Hypothalamus (tissue), 51 donors: ENCODE data around the gene PDK4.
"Not testable (repeated sequence)": the region's sequence is repeated elsewhere in the genome, so short reads cannot be mapped to it uniquely, and the experiment has no call there.

Experiments
- DNase-seq, 51 donors: peaks; one replicate each; lab custom pipeline; 2025; lab: John Stamatoyannopoulos, UW

Gene PDK4

GRCh38 chr7:95579318-95579717 lies 17.0 kb downstream of the PDK4 start:
- no peak for DNase-seq

- no peak for DNase-seq
These were observed 17.9 kb downstream of the PDK4 start for GRCh38 chr7:95578299-95578855.

- DNase-seq, result no peak
These were observed 19.2 kb downstream of the PDK4 start for GRCh38 chr7:95577137-95577536.

GRCh38 chr7:95569720-95570119 lies 26.6 kb downstream of the PDK4 start:
- DNase-seq, result no peak

- DNase-seq, result no peak
These were observed 35.6 kb downstream of the PDK4 start for GRCh38 chr7:95560674-95561073.

- DNase-seq, result no peak
These were observed 37.5 kb downstream of the PDK4 start for GRCh38 chr7:95558864-95559263.

- no peak for DNase-seq
These were observed 39.5 kb downstream of the PDK4 start for GRCh38 chr7:95556777-95557176.

- no peak for DNase-seq
These were observed 42.4 kb downstream of the PDK4 start for GRCh38 chr7:95553939-95554338.

- not testable (repeated sequence) for DNase-seq
These were observed 44.0 kb downstream of the PDK4 start for GRCh38 chr7:95552010-95552926.

- peak in 1 of 51 donors; percentile 61 for DNase-seq
These were observed 45.8 kb downstream of the PDK4 start for GRCh38 chr7:95550546-95550945.

- DNase-seq, result peak in 46 of 51 donors; percentile 17 to 95 (median 60)
These were observed 46.3 kb downstream of the PDK4 start for GRCh38 chr7:95549818-95550529.

GRCh38 chr7:95547361-95548348 lies 48.7 kb downstream of the PDK4 start:
- DNase-seq, result peak in 1 of 51 donors; percentile 45

- peak in 2 of 51 donors; percentile 26 to 60 for DNase-seq
These were observed 49.7 kb downstream of the PDK4 start for GRCh38 chr7:95546647-95547046.

GRCh38 chr7:95545673-95546072 lies 50.6 kb downstream of the PDK4 start:
- DNase-seq, result peak in 2 of 51 donors; percentile 26 to 67

- DNase-seq, result peak in 26 of 51 donors; percentile 1 to 87 (median 30)
These were observed 51.2 kb downstream of the PDK4 start for GRCh38 chr7:95545007-95545615.

GRCh38 chr7:95544171-95544570 lies 52.1 kb downstream of the PDK4 start:
- no peak for DNase-seq

- no peak for DNase-seq
These were observed 53.0 kb downstream of the PDK4 start for GRCh38 chr7:95543312-95543711.

GRCh38 chr7:95540366-95540765 lies 56.0 kb downstream of the PDK4 start:
- DNase-seq, result no peak

- DNase-seq, result no peak
These were observed 56.9 kb downstream of the PDK4 start for GRCh38 chr7:95539426-95539825.

GRCh38 chr7:95537468-95537867 lies 58.8 kb downstream of the PDK4 start:
- DNase-seq, result no peak
